Stimulated activated CD8-positive, alpha-beta memory T cell treated with anti-CD3 and anti-CD28 coated beads, Interleukin-7, amount 100 ng/mL, for 4 hours (primary cell): ENCODE data around the gene DNAJC27.
"Not testable (repeated sequence)": the region's sequence is repeated elsewhere in the genome, so short reads cannot be mapped to it uniquely, and the experiment has no call there.

ENCODE experiments used
- DNase-seq, 2 donors: peaks; one replicate each; pipeline ENCODE4 v3.0.0-alpha.2; 2020; ENCODE audit warnings: low read depth in 2 of 2

DNAJC27 gene

GRCh38 chr2:24971536-24972314 is at the start of gene DNAJC27:
Gene DNAJC27, minus strand, starts transcription at chr2:24971955. Its CDS starts 51 bp downstream, at chr2:24971904.
- peak; percentile 93 to 98 for DNase-seq

- no peak for DNase-seq
Observed at GRCh38 chr2:25018681-25019080, 46.9 kb upstream of the DNAJC27 start.

- DNase-seq = no peak
Observed at GRCh38 chr2:25014631-25015030, 42.9 kb upstream of the DNAJC27 start.

GRCh38 chr2:25011342-25011741 is 39.6 kb upstream of the DNAJC27 start:
- not testable (repeated sequence) for DNase-seq

GRCh38 chr2:25009954-25010353 is 38.2 kb upstream of the DNAJC27 start:
- DNase-seq = no peak

GRCh38 chr2:25002066-25002465 is 30.3 kb upstream of the DNAJC27 start:
- no peak for DNase-seq

- DNase-seq = no peak
Observed at GRCh38 chr2:25001325-25001637, 29.5 kb upstream of the DNAJC27 start.

GRCh38 chr2:25000503-25001324 is 29.0 kb upstream of the DNAJC27 start:
- no peak for DNase-seq

GRCh38 chr2:25000036-25000435 is 28.3 kb upstream of the DNAJC27 start:
- DNase-seq = no peak

- DNase-seq = not testable (repeated sequence)
Observed at GRCh38 chr2:24999097-24999496, 27.3 kb upstream of the DNAJC27 start.

- no peak for DNase-seq
Observed at GRCh38 chr2:24994146-24994724, 22.5 kb upstream of the DNAJC27 start.

GRCh38 chr2:24993406-24994145 is 21.8 kb upstream of the DNAJC27 start:
- DNase-seq = no peak

GRCh38 chr2:24986372-24986771 is 14.6 kb upstream of the DNAJC27 start:
- DNase-seq = no peak

GRCh38 chr2:24985511-24985910 is 13.8 kb upstream of the DNAJC27 start:
- no peak for DNase-seq

GRCh38 chr2:24984912-24985311 is 13.2 kb upstream of the DNAJC27 start:
- no peak for DNase-seq

- no peak for DNase-seq
Observed at GRCh38 chr2:24981411-24982136, 9.8 kb upstream of the DNAJC27 start.

- DNase-seq = no peak
Observed at GRCh38 chr2:24978661-24979060, 6.9 kb upstream of the DNAJC27 start.

GRCh38 chr2:24977631-24978030 is 5.9 kb upstream of the DNAJC27 start:
- no peak for DNase-seq

- DNase-seq = no peak
Observed at GRCh38 chr2:24973812-24974211, 2.1 kb upstream of the DNAJC27 start.

GRCh38 chr2:24972315-24972961 is 683 bp upstream of the DNAJC27 start:
- peak; percentile 4 to 8 for DNase-seq

GRCh38 chr2:24971286-24971535 is 544 bp downstream of the DNAJC27 start:
- no peak for DNase-seq
